ENCODE results near the gene C6orf132. TPM values are rescaled to one million over a fixed set of nuclear protein-coding genes. Genes with fewer than 3 reads are reported as not detected.

Gene C6orf132
- total and polyA plus RNA-seq, 9 donors = 0.33 to 2.3 (median 0.68) TPM

DNA sequence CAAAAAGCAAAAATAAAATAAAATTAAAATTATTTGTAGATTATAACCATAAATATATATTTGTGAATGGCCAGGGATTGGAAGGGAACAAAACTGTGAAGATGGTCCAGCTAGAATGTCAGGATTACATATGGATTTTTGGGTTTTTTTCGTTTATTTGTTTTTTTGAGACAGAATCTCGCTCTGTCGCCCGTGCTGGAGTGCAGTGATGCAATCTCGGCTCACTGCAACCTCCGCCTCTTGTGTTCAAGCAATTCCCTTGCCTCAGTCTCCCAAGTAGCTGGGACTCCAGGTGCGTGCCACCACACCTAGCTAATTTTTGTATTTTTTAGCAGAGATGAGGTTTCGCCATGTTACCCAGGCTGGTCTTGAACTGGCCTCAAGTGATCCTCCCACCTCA is 7.8 kb upstream of the C6orf132 start:
- H3K27ac ChIP-seq (ENCODE audit: low read length) = no peak overlapping the region
- WGBS (ENCODE audit: insufficient coverage) = 94% methylated on average over 7 of the region's 8 CpGs
- H3K27me3 ChIP-seq (ENCODE audit: control insufficient read depth, insufficient read depth, low read length) = peaks cover 5% of the 10 kb centered on the region
- no peaks in the 10 kb centered on the region for H3K9me3 ChIP-seq (replicated peaks; ENCODE audit: control insufficient read depth, low read depth, low read length)
- H3K4me1 ChIP-seq (ENCODE audit: control insufficient read depth, insufficient read depth, low read length) = no peaks in the 10 kb centered on the region
- no peak overlapping the region for H3K4me3 ChIP-seq (ENCODE audit: low read length)
- DNase-seq = no peak
- no peaks in the 10 kb centered on the region for H3K36me3 ChIP-seq (ENCODE audit: control insufficient read depth, insufficient read depth, low read length)

DNA sequence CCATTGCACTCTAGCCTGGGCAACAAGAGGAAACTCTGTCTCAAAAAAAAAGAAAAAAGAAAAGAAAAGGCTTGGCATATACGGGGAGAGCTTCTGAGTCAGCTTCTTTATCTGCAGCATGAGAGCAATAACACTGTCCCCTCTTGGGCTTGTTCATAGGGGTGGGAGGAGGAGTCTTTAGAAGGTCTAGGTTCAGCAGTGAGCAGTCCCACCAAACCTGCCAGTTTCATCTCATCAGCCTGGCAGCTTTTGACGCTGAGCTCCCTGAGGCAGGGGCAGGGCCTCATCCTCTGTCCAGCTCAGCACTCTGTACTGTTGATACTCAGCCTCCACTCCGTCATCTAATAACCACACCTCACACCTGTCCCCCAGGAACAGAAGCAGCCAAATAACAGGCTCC is 5.6 kb upstream of the C6orf132 start:
- Histone ChIP-seq H3K4me1 (ENCODE audit: control insufficient read depth, insufficient read depth, low read length) (no peaks in the 10 kb centered on the region), H3K9me3 (replicated peaks; ENCODE audit: control insufficient read depth, low read depth, low read length) (no peaks in the 10 kb centered on the region), H3K4me3 (ENCODE audit: low read length) (no peak overlapping the region), H3K27me3 (ENCODE audit: control insufficient read depth, insufficient read depth, low read length) (peaks cover 8% of the 10 kb centered on the region), H3K27ac (ENCODE audit: low read length) (no peak overlapping the region), H3K36me3 (ENCODE audit: control insufficient read depth, insufficient read depth, low read length) (no peaks in the 10 kb centered on the region)
- 8% methylated on average over 2 of the region's 3 CpGs for WGBS (ENCODE audit: insufficient coverage)
- DNase-seq = peak; percentile 22

DNA sequence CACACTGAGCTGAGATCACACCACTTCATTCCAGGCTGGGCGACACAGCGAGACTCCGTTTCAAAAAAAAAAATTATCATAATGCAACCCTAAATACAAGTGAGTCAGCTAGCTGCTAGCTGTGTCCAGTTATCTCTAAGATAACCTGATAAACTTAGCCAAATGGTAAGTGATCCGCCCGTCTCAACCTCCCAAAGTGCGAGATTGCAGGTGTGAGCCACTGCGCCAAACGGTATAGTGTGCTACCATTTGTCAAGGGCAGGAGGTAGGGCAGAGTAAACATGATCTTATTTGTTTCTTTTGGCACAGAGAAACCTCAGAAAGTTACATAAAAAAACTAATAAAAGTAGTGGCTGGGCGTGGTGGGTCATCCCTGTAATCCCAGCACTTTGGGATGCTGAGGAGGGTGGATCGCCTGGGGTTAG is 4.7 kb upstream of the C6orf132 start:
- Histone ChIP-seq H3K36me3 (ENCODE audit: control insufficient read depth, insufficient read depth, low read length) (no peaks in the 10 kb centered on the region), H3K4me1 (ENCODE audit: control insufficient read depth, insufficient read depth, low read length) (peaks cover 8% of the 10 kb centered on the region), H3K27ac (ENCODE audit: low read length) (no peak overlapping the region), H3K4me3 (ENCODE audit: low read length) (no peak overlapping the region), H3K27me3 (ENCODE audit: control insufficient read depth, insufficient read depth, low read length) (peaks cover 17% of the 10 kb centered on the region), H3K9me3 (replicated peaks; ENCODE audit: control insufficient read depth, low read depth, low read length) (no peaks in the 10 kb centered on the region)
- no peak for DNase-seq
- WGBS (ENCODE audit: insufficient coverage) = 50% methylated on average over 1 of the region's 10 CpGs

DNA sequence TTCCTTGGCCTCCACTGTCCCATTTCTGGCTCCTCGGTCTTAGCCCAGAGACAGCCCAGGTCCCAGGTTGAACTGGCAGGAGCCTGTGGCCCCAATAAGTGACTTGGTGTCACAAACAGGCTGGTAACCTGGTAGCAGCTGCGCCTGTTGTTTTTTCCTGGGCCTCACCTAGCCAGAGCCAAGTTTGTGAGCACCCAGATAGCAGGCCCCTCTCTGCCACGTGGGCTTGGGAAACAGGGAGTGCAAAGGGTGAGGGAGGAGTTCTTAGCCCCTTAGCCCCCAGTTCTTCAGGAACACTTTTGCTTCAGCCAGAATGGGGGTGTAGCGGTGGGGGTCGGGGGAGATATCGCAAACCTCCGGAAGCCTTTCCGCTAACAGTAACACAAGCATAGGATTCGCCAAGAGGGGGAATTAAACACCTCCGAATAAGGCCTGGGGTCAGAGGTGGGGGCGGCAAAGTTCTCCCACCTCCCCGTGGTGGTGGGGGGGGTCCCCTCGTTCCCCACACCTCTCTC is 760 bp downstream of the C6orf132 start:
- Histone ChIP-seq H3K27me3 (ENCODE audit: control insufficient read depth, insufficient read depth, low read length) (peaks cover 31% of the 10 kb centered on the region), H3K36me3 (ENCODE audit: control insufficient read depth, insufficient read depth, low read length) (no peaks in the 10 kb centered on the region), H3K9me3 (replicated peaks; ENCODE audit: control insufficient read depth, low read depth, low read length) (no peaks in the 10 kb centered on the region), H3K4me1 (ENCODE audit: control insufficient read depth, insufficient read depth, low read length) (peaks cover 14% of the 10 kb centered on the region), H3K4me3 (ENCODE audit: low read length) (peak overlapping the region; percentile 37), H3K27ac (ENCODE audit: low read length) (no peak overlapping the region)
- DNase-seq = no peak
- WGBS (ENCODE audit: insufficient coverage) = 58% methylated on average over 3 of the region's 13 CpGs

DNA sequence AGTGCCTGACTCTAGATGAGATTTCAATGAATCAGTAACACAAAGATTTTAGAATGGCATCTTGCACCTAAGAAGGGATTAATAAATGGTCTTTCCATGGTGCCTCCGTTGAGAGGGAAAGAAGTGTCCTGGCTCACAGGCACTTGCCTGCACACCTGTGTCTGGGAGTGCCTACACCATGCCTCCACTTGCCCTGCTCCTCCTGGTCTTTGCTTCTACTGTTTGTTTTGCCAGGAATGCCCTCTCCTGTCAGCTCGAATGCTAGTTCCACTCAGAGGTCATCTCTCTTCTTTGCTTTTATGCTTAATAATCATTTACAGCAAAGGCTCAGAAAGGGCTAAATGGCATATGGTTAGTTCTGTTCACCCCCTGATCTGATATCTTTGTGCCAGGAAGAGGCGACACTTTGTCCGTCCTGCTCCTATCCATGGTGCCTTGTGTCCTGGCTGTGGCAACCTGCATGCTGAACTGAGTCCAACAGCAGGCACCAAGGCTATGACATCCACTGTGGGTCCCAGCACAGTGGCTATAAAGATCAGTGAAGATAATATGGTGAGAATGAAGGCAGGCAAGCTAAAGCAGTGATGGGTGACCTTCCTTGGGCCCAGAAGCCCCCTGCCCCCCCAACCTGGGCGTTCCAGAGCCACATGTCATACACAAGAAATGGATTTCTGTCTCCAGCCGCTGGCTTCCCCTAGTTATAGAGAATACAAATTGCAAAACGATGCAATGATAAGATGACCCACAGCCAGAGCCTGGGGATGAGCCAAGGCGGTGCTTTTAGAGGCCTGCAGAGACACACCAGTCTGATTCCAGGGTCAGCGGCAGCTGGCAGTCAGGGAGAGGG is 1.4 kb downstream of the C6orf132 start:
- Histone ChIP-seq H3K4me1 (ENCODE audit: control insufficient read depth, insufficient read depth, low read length) (peaks cover 16% of the 10 kb centered on the region), H3K36me3 (ENCODE audit: control insufficient read depth, insufficient read depth, low read length) (no peaks in the 10 kb centered on the region), H3K9me3 (replicated peaks; ENCODE audit: control insufficient read depth, low read depth, low read length) (no peaks in the 10 kb centered on the region), H3K27ac (ENCODE audit: low read length) (no peak overlapping the region), H3K4me3 (ENCODE audit: low read length) (no peak overlapping the region), H3K27me3 (ENCODE audit: control insufficient read depth, insufficient read depth, low read length) (peaks cover 31% of the 10 kb centered on the region)
- WGBS (ENCODE audit: insufficient coverage) = 70% methylated on average over 8 of the region's 9 CpGs
- no peak for DNase-seq

DNA sequence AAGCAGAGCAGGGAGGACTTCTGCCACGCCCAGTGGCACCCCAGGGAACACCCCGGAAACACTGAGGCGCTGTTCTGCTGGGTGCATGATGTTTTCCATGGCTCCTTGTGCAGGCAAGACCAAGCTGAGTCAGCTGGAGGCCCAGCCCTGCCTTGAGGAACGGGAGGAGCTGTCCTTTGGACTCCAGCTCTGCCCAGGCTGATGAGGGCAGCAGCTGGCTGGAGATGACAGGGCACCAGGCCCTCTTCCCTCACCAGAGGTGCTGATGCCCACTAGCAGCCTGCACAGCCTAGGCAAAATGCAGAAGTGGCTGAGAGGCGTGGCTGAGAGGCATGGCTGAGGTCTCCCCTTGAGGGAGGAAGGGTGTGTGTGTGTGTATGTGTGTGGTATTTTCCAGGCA is 2.4 kb downstream of the C6orf132 start:
- Histone ChIP-seq H3K27ac (ENCODE audit: low read length) (no peak overlapping the region), H3K36me3 (ENCODE audit: control insufficient read depth, insufficient read depth, low read length) (no peaks in the 10 kb centered on the region), H3K4me1 (ENCODE audit: control insufficient read depth, insufficient read depth, low read length) (peaks cover 16% of the 10 kb centered on the region), H3K4me3 (ENCODE audit: low read length) (no peak overlapping the region), H3K27me3 (ENCODE audit: control insufficient read depth, insufficient read depth, low read length) (peaks cover 31% of the 10 kb centered on the region), H3K9me3 (replicated peaks; ENCODE audit: control insufficient read depth, low read depth, low read length) (no peaks in the 10 kb centered on the region)
- WGBS (ENCODE audit: insufficient coverage) = 73% methylated on average over 2 of the region's 5 CpGs
- no peak for DNase-seq

DNA sequence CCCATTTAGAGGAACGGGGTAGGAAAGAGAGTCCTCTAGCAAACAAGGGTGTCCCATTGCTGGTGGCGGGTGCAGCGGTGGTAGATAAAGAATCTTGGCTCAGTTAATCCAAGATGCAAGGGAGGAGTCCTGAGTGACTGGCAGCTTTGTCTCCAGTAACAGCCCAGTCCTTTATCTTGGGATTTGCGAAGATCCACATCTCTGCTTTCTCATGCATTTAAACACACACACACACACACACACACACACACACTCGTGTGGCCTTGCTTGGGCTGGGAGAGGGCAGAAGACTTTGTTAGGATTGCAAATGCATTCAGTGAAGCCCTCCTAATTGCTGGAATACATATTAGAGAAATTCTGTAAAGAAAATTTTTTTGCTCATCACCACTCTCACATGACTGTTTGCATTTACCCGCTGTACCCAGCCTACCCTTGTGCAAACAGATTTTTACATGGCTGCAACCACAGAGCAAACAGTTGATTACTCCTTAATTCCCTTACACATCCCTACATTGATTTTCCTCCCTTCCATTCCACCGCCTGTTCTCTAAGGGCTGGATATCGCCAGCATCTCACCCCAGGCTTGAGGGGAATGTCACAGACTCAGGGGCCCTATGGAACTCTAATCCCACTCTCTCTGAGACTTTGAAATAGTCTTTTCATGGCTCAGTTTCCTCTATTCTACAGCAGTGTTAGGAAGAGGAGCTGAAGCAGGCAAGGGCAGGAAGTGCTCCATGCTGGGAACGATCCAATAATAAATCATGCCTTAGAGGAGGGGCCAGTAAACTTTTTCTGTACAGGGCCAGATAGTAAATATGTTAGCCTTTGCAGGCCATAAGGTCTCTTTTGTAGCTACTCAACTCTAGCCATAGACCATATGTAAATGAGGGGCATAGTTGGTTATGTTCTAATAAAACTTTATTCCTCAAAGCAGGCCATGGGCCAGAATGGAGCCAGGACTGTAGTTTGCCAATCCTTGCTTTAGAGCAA is 3.5 kb downstream of the C6orf132 start:
- Histone ChIP-seq H3K36me3 (ENCODE audit: control insufficient read depth, insufficient read depth, low read length) (no peaks in the 10 kb centered on the region), H3K27ac (ENCODE audit: low read length) (no peak overlapping the region), H3K4me3 (ENCODE audit: low read length) (no peak overlapping the region), H3K9me3 (replicated peaks; ENCODE audit: control insufficient read depth, low read depth, low read length) (no peaks in the 10 kb centered on the region), H3K27me3 (ENCODE audit: control insufficient read depth, insufficient read depth, low read length) (peaks cover 31% of the 10 kb centered on the region), H3K4me1 (ENCODE audit: control insufficient read depth, insufficient read depth, low read length) (peaks cover 16% of the 10 kb centered on the region)
- no peak for DNase-seq
- WGBS (ENCODE audit: insufficient coverage) = 69% methylated on average over 6 of the region's 9 CpGs

DNA sequence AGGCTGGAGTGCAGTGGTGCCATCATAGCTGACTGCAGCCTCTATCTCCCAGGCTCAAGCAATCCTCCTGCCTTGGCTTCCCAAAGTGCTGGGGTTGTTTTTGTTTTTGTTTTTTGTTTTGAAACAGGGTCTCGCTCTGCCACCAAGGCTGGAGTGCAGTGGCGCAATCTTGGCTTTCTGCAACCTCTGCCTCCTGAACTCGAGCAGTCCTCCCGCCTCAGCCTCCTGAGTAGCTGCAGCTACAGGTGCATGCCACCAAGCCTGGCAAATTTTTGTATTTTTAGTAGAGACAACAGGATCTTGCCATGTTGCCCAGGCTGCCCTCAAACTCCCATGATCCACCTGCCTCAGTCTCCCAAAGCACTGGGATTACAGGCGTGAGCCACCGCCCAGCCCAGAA is 4.2 kb downstream of the C6orf132 start:
- 91% methylated on average over 6 of the region's 6 CpGs for WGBS (ENCODE audit: insufficient coverage)
- DNase-seq = no peak

DNA sequence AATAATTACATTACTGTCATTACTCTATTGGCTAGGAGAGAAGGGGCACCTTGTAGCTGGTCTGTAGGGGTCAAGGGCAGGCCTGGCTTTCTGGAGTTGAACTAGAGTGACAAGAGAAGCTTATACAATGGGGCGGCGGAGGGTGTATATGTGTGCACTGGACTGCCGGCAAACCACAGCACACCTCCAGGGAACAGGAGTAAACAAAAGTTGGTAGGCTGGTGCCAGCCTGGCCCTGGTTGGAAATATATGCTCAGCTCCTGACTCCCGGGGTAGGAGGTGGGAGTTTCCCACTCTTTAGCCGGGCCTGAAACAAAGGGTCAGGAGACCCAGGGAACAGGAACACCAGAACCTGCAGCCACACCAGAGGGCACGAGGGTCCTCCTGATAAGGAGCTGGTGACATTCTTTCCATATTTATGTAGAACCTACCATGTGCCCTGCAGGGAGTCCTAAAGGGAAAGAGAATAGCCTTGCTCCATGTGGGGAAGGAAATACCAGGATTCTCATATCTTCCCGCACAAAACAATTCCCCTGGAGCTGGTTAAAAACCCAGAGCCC is 5.1 kb downstream of the C6orf132 start:
- peaks cover 10% of the 10 kb centered on the region for H3K4me1 ChIP-seq (ENCODE audit: control insufficient read depth, insufficient read depth, low read length)
- H3K36me3 ChIP-seq (ENCODE audit: control insufficient read depth, insufficient read depth, low read length) = no peaks in the 10 kb centered on the region
- H3K27me3 ChIP-seq (ENCODE audit: control insufficient read depth, insufficient read depth, low read length) = peaks cover 16% of the 10 kb centered on the region
- no peaks in the 10 kb centered on the region for H3K9me3 ChIP-seq (replicated peaks; ENCODE audit: control insufficient read depth, low read depth, low read length)
- WGBS (ENCODE audit: insufficient coverage) = 82% methylated on average over 4 of the region's 7 CpGs
- H3K4me3 ChIP-seq (ENCODE audit: low read length) = no peak overlapping the region
- H3K27ac ChIP-seq (ENCODE audit: low read length) = no peak overlapping the region
- no peak for DNase-seq

More for the DNA sequence above, 4.2 kb downstream of the C6orf132 start:
- Histone ChIP-seq H3K36me3 (ENCODE audit: control insufficient read depth, insufficient read depth, low read length) (no peaks in the 10 kb centered on the region), H3K9me3 (replicated peaks; ENCODE audit: control insufficient read depth, low read depth, low read length) (no peaks in the 10 kb centered on the region), H3K4me3 (ENCODE audit: low read length) (no peak overlapping the region), H3K27me3 (ENCODE audit: control insufficient read depth, insufficient read depth, low read length) (peaks cover 25% of the 10 kb centered on the region), H3K4me1 (ENCODE audit: control insufficient read depth, insufficient read depth, low read length) (peaks cover 16% of the 10 kb centered on the region), H3K27ac (ENCODE audit: low read length) (no peak overlapping the region)

All from muscle of leg (tissue), 11 donors.